ENCODE results near the gene CA14.
"Not testable (repeated sequence)": the region's sequence is repeated elsewhere in the genome, so short reads cannot be mapped to it uniquely, and the experiment has no call there.

CA14 gene

GRCh38 chr1:150236614-150237100 lies 20.9 kb upstream of the CA14 start:
- DNase-seq: no peak

DNA sequence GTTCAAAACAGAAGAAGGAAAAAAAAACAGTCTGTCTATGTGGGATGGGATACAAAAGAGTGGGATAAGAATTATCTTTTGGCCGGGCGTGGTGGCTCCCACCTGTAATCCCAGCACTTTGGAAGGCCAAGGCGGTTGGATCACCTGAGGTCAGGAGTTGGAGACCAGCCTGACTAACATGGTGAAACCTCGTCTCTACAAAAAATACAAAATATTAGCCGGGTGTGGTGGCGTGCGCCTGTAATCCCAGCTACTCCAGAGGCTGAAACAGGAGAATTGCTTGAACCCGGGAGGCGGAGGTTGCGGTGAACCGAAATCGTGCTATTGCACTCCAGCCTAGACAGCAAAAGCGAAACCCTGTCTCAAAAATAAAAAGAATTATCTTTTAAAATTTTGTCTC lies 20.4 kb upstream of the CA14 start:
- not testable (repeated sequence) for DNase-seq

DNA sequence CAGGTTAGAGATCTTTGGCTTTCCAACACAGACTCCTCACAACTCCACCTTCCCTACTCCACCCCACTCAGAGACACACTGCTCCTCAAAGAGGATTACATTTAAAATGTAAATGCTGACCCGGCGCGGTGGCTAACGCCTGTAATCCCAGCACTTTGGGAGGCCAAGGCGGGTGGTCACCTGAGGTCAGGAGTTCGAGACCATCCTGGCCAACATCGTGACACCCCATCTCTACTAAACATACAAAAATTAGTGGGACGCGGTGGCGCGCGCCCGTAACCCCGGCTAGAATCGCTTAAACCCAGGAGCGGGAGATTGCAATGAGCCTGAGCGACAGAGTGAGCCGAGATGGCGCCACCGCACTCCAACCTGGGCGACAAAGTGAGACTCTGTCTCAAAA lies 19.8 kb upstream of the CA14 start:
- DNase-seq: no peak

DNA sequence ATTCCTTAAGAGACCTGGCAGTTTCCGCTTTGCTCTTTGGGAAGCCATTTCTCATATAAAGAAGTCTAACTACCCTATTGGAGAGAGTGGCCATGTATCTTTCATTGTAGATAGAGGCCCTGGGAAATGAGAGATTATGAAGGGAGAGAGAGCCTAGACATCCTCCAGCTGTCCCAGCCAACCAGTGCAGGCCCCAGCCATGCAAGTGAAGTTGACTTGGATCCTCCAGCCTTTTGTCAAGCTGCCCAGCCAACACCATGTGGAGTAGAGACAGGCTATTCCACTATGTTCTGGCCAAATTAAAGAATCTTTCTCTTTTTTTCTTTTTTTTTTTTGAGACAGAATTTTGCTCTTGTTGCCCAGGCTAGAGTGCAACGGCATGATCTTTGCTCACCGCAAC lies 14.6 kb upstream of the CA14 start:
- DNase-seq: no peak

GRCh38 chr1:150249936-150250335 lies 7.6 kb upstream of the CA14 start:
- DNase-seq: no peak

- no peak for DNase-seq
Observed at GRCh38 chr1:150256198-150256553, 1.4 kb upstream of the CA14 start.

DNA sequence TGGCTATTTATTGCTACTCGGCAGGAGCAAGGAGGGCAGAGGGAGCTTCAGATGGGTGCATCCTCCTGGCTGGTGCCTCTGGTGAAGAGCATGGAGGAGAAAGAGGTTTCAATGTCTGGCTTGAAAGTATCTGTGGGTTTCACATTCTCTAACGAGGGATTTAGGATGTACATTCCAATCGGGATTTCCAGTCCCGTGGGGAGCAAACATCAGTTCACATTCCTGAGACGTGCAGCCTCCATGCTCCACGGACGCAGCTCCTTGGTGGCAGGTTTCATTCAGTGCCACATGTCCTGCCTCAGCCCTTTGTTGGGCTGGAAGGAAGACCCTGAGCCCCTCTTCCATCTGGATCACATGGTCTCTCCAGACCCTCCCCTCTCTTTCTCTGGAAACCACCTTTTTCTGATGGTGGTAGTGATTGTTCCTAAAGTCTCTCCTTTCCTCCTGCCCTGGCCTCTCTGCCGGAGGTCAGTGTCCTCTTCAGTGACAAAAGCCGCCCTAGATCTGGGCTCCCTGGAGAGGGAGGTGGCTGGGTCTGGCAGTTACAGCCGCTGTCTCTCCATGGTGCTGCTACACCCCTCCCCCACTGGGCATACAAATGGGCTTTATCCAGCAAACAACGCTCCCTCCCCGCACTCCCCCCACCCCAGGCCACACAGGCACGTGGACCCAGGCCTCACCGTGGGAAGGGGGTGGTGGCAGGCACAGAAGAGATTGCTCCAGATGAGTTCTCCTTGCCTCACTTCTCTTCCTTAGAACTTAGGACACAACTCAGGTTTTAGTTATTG lies 826 bp upstream of the CA14 start:
- DNase-seq: peak; percentile 15 to 29

GRCh38 chr1:150259217-150259616 lies 1.6 kb downstream of the CA14 start:
- DNase-seq: no peak

DNA sequence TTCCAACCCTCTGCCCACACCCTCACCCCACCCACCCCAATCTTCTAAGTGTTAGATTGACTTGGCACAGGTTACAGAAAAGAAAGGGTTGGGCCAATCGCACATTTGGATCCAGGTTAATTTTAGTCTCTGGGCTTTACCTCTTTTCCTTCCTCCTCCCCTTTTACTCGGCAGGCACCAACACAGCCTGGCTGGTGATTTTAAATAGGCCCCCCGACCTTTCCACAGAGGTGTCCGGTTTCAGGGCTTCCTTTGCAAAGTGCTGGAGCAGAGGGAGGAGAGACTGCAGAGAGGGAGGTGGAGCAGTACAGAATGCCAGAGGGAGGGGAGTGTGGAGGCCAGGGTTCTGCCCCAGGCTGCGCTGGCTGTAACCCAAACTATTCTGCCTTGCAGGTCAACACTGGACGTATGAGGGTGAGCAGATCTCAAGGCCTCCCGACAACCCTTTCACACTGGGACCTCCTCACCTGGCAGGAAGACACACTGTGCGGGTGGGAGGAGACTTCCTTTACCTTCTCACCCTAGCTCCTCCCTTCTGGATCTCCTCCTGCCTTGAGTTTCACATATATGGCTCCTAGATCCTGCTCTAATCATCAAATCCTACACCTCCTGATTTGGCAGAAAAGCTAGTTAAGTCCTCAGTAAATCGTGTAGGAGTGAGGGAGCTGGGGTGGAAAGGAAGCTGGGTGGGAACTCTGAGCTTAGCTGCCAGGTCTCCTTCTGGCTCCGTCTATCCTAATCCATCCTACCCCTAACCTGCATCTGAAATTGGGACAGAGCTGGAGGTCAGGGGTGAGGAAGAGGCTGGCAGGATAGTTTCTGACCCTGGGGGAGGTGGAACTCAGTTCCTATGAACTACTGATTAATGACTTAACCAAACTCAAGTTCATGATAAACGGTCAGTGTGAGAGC lies 2.4 kb downstream of the CA14 start:
- DNase-seq: no peak

GRCh38 chr1:150261367-150261766 lies 3.8 kb downstream of the CA14 start:
- DNase-seq: no peak

DNA sequence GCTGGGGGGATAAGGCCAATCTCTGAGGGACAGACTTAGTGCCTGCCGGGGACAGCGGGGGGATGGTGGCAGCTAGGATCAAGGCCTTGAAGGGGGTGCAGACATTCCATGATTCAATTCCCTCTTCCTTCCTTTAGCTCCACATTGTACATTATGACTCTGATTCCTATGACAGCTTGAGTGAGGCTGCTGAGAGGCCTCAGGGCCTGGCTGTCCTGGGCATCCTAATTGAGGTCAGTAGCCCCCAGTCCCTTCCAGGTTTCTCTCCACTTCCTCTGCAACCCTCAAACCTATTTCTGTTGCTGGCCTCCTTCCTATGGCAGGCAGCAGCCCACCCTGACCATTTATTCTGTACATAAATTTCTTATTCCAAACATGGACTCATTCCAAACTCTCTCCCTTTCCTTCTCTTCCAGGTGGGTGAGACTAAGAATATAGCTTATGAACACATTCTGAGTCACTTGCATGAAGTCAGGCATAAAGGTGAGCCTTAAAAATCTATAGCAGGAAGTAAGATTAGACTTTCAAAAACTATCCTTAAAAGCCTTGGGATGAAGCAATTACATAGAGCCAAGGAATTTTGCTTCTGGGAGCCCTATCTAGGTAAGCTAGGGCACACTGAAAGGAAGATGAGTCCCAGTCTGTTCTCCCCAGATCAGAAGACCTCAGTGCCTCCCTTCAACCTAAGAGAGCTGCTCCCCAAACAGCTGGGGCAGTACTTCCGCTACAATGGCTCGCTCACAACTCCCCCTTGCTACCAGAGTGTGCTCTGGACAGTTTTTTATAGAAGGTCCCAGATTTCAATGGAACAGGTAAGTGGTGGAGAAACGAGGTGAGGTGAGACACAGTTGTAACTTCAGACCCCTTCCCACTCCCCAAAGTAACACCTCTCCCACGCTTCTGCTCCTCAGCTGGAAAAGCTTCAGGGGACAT lies 5.1 kb downstream of the CA14 start:
- peak in 1 of 2 donors; percentile 3 for DNase-seq

DNA sequence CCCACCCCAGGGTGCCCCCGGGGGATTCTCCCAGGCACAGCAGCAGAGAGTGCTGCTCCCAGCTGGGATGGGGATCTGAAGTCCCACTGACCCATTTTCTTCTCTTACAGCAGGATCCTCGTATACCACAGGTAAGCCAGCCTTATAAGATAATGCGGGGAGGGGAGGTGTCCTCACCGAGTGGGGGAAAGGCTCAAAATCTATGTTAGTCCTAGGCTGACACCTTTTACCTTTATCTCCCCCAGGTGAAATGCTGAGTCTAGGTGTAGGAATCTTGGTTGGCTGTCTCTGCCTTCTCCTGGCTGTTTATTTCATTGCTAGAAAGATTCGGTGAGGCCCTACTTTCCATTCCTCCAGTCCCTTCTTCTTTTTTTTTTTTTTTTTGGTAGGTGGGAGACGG lies 6.0 kb downstream of the CA14 start:
- DNase-seq: no peak

GRCh38 chr1:150267896-150268295 lies 10.3 kb downstream of the CA14 start:
- DNase-seq: no peak

DNA sequence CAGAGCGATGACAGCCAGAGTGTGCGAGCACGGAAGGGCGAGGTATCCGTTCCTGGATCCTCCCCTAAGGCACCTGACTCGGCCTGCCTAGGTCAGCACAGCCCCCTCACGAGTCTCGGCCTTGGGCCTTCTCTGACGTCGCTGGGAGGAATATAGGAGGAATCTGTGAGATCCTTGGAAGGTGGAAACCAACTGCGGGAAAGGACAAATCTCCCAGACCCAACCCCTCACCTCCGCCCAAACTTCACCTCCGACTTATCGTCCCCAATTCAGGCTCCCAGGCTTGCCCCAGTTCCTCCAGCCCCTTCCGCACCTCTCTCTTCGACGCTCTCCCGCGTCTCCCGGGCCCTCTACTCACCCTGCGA lies 10.7 kb downstream of the CA14 start:
- DNase-seq: peak; percentile 28 to 69

GRCh38 chr1:150268705-150269403 lies 11.3 kb downstream of the CA14 start, which contains the start of gene APH1A:
TSS of gene APH1A (minus strand) at chr1:150269016. CDS start at chr1:150268810, 206 bp downstream.
- DNase-seq: peak; percentile 98

- peak; percentile 18 to 43 for DNase-seq
Observed at GRCh38 chr1:150269451-150269850, 11.9 kb downstream of the CA14 start.

DNA sequence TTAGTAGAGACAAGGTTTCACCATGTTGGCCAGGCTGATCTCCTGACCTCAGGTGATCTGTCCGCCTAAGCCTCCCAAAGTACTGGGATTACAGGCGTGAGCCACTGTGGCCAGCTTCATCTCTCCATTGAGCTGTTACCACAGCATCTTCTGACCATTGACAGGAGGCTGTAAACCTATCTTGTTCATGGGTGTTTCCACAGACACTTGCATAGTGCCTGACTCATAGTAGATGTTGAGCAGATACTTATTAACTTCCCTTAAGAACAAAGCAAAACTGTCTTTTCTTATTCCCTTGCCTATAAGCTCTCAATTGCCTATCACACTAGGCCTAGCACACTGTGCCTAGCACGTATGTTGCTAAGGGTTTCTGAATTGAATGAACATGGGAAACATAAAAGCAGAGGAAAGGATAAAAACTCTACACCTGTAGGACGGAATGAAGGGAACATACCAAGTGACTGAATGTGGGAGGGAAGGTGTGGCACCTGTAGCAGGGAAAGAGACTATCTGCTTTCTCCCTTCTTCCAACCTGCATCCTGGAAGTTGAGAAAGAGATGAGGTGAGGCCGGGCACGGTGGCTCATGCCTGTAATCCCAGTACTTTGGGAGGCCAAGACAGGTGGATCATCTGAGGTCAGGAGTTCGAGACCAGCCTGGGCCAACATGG lies 13.9 kb downstream of the CA14 start:
- DNase-seq: peak; percentile 41 to 46

DNA sequence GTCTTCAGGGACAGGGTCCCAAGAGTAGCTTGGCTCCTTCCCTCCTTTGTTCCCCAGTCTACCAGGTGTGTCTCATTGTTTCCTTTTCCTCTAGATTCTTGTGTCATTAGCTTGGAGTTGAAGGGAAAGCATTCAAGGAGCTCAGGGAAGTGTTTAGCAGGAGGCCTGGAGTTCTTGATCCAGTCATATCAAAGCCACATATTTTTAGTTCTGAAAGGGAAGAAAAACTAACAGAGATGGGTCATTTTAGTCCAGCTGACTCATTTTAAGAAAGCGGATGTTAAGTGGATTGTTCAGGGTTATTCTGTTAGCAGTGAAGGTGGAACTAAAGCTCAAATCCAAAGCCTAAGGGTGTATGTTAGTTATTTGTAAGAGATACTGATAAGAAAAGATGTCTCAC lies 15.7 kb downstream of the CA14 start:
- DNase-seq: peak; percentile 13 to 36

- no peak for DNase-seq
Observed at GRCh38 chr1:150280138-150280707, 22.6 kb downstream of the CA14 start.

- DNase-seq: peak; percentile 68 to 72
Observed at GRCh38 chr1:150281221-150281757, 23.7 kb downstream of the CA14 start.

Data from inflammatory macrophage (primary cell).